GM23338 (cell line): ENCODE data around the gene KLK7. TPM values are rescaled to one million over a fixed set of nuclear protein-coding genes. Genes with fewer than 3 reads are reported as not detected.

Source experiments
- ATAC-seq: fragments of 200-7000 bp; cut with Tn5 transposase; 3 replicates; pipeline ENCODE4 v1.9.1; 2020
- DNase-seq: peaks from one replicate; pipeline ENCODE4 v3.0.0-alpha.2; 2015; ENCODE audit warnings: low spot score
- H2AFZ ChIP-seq: fragments of 200-600 bp; sonication (generic); 2 replicates; pipeline ENCODE4 v1.8.0; 2016; ENCODE audit warnings: antibody characterized with exemption, mild to moderate bottlenecking, moderate library complexity
- H3F3A ChIP-seq: fragments of 200-600 bp; sonication (generic); replicated peaks from 2 replicates; pipeline ENCODE4 v1.8.0; 2017; ENCODE audit warnings: antibody characterized with exemption, mixed run types, low read depth
- H3K27ac ChIP-seq: fragments of 200-600 bp; sonication (generic); 2 replicates; pipeline ENCODE4 v1.6.1; 2016; ENCODE audit warnings: low read depth
- H3K27me3 ChIP-seq: fragments of 200-600 bp; sonication (generic); 2 replicates; pipeline ENCODE4 v1.8.0; 2016; ENCODE audit warnings: mild to moderate bottlenecking, mixed run types, moderate library complexity; ENCODE audit not compliant: insufficient read depth
- H3K36me3 ChIP-seq: fragments of 200-600 bp; sonication (generic); 2 replicates; pipeline ENCODE4 v1.8.0; 2016; ENCODE audit warnings: mild to moderate bottlenecking; ENCODE audit not compliant: insufficient read depth
- H3K4me1 ChIP-seq: fragments of 200-600 bp; sonication (generic); 2 replicates; pipeline ENCODE4 v1.8.0; 2016; ENCODE audit warnings: mild to moderate bottlenecking, moderate library complexity; ENCODE audit not compliant: insufficient read depth
- H3K4me2 ChIP-seq: fragments of 200-600 bp; sonication (generic); 2 replicates; pipeline ENCODE4 v1.7.1; 2017; ENCODE audit warnings: mixed run types
- H3K4me3 ChIP-seq: fragments of 200-600 bp; sonication (generic); 2 replicates; pipeline ENCODE4 v1.6.1; 2016; ENCODE audit warnings: mixed run types
- H3K79me2 ChIP-seq: fragments of 200-600 bp; sonication (generic); replicated peaks from 2 replicates; pipeline ENCODE4 v1.8.0; 2017; ENCODE audit warnings: mild to moderate bottlenecking; ENCODE audit not compliant: insufficient read depth
- H3K9me2 ChIP-seq: fragments of 200-600 bp; sonication (generic); 2 replicates; pipeline ENCODE4 v1.8.0; 2017; ENCODE audit not compliant: insufficient read depth
- H4K20me1 ChIP-seq: fragments of 200-600 bp; sonication (generic); replicated peaks from 2 replicates; pipeline ENCODE4 v1.8.0; 2017; ENCODE audit warnings: mild to moderate bottlenecking; ENCODE audit not compliant: insufficient read depth
- H3K27ac Mint-ChIP-seq: 2 replicates; pipeline ENCODE4 v1.8.0; 2020; ENCODE audit warnings: inconsistent platforms, mild to moderate bottlenecking, moderate library complexity, mixed read lengths
- H3K27me3 Mint-ChIP-seq: 3 replicates; pipeline ENCODE4 v1.8.0; 2022; ENCODE audit warnings: low read depth, mild to moderate bottlenecking, moderate library complexity, mixed read lengths, inconsistent platforms; ENCODE audit not compliant: insufficient read depth, poor library complexity
- H3K36me3 Mint-ChIP-seq: 3 replicates; pipeline ENCODE4 v1.8.0; 2021; ENCODE audit warnings: low read depth, mild to moderate bottlenecking, inconsistent platforms, moderate library complexity, mixed read lengths
- H3K4me1 Mint-ChIP-seq: 3 replicates; pipeline ENCODE4 v1.8.0; 2020; ENCODE audit warnings: mild to moderate bottlenecking, inconsistent platforms, mixed read lengths
- H3K4me3 Mint-ChIP-seq: 3 replicates; pipeline ENCODE4 v1.8.0; 2021; ENCODE audit warnings: moderate library complexity, mild to moderate bottlenecking, inconsistent platforms, mixed read lengths
- H3K9me3 Mint-ChIP-seq: 3 replicates; pipeline ENCODE4 v1.8.0; 2020; ENCODE audit warnings: moderate library complexity, mild to moderate bottlenecking, inconsistent platforms, mixed read lengths
- CREB1 ChIP-seq: fragments of 250-450 bp; sonication (Bioruptor Pico); IDR thresholded peaks from 2 replicates; pipeline ENCODE4 v1.5.0; 2020; ENCODE audit warnings: low read depth, mild to moderate bottlenecking, moderate library complexity
- ETS1 ChIP-seq: IDR thresholded peaks from 2 replicates; pipeline ENCODE4 v1.6.1; 2016; ENCODE audit warnings: antibody characterized with exemption
- EZH2 ChIP-seq: fragments of 200-600 bp; sonication (generic); IDR thresholded peaks from one replicate; pipeline ENCODE4 v1.8.0; 2017; ENCODE audit warnings: antibody characterized with exemption, mild to moderate bottlenecking, low read depth; ENCODE audit not compliant: unreplicated experiment
- EZH2phosphoT487 ChIP-seq: fragments of 200-600 bp; sonication (generic); IDR thresholded peaks from one replicate; pipeline ENCODE4 v1.8.1; 2018; ENCODE audit warnings: antibody characterized with exemption; ENCODE audit not compliant: unreplicated experiment
- JUNB ChIP-seq: IDR thresholded peaks from one replicate; pipeline ENCODE4 v1.6.1; 2016; ENCODE audit warnings: antibody characterized with exemption; ENCODE audit not compliant: unreplicated experiment
- NANOG ChIP-seq: IDR thresholded peaks from 2 replicates; pipeline ENCODE4 v1.6.1; 2016; ENCODE audit warnings: antibody characterized with exemption, borderline replicate concordance
- POLR2AphosphoS5 ChIP-seq: IDR thresholded peaks from 2 replicates; pipeline ENCODE4 v1.6.1; 2016; ENCODE audit warnings: antibody characterized with exemption, low read depth
- STAT1 ChIP-seq: IDR thresholded peaks from one replicate; pipeline ENCODE4 v1.6.1; 2016; ENCODE audit warnings: antibody characterized with exemption; ENCODE audit not compliant: unreplicated experiment
- ZNF114 ChIP-seq: fragments of 250-450 bp; sonication (Bioruptor Pico); IDR thresholded peaks from 2 replicates; pipeline ENCODE4 v1.5.0; 2020; ENCODE audit warnings: mild to moderate bottlenecking, moderate library complexity
- ZNF331 ChIP-seq: fragments of 250-450 bp; sonication (Bioruptor Pico); IDR thresholded peaks from 2 replicates; pipeline ENCODE4 v1.5.0; 2020; ENCODE audit warnings: low read depth, mild to moderate bottlenecking, moderate library complexity
- polyA plus RNA-seq: library from polyadenylated mRNA; unstranded; fragments of >200 nt; fragmentation: Nextera tagmentation; extraction: Ambion mirVana; gene quantifications from 2 replicates; pipeline ENCODE4 v1.2.1, GENCODE V29; 2016
- total RNA-seq: library from RNA; depleted of rRNA; stranded (reverse); fragments of >200 nt; shearing (Covaris generic); gene quantifications from 2 replicates; pipeline ENCODE4 v1.2.3, GENCODE V29; 2014
- TF ChIP-seq, protein P1 (sequence below), 2 experiments: fragments of 200-600 bp in 1 of 2; sonication (generic) in 1 of 2; conservative IDR thresholded peaks; 2 replicates each; pipeline versions ENCODE4 v1.5.1 to v1.6.1; 2016 to 2017; ENCODE audit warnings: antibody characterized with exemption in 2 of 2, low read depth in 2 of 2, mild to moderate bottlenecking in 2 of 2, moderate library complexity in 1 of 2

Gene KLK7
- total and polyA plus RNA-seq, 2 experiments from 2014 or later: 1.1 to 1.4 TPM

- no peaks in the 10 kb centered on the region for H3K79me2 ChIP-seq
- Mint-ChIP-seq H3K9me3 (no peaks in the 10 kb centered on the region), H3K4me3 (no peak overlapping the region), H3K4me1 (peaks cover 3% of the 10 kb centered on the region; the same call in 2 of the 3 replicates), H3K27me3 (peaks cover 8% of the 10 kb centered on the region), H3K36me3 (no peaks in the 10 kb centered on the region), H3K27ac (no peak overlapping the region)
- H3K4me1 ChIP-seq: peaks cover 4% of the 10 kb centered on the region; the same call in 1 of the 2 replicates
- no peak overlapping the region for H3K4me2 ChIP-seq
- no peaks in the 10 kb centered on the region for H3K9me2 ChIP-seq
- no peaks in the 10 kb centered on the region for H4K20me1 ChIP-seq
- no peak overlapping the region for H3K4me3 ChIP-seq
- TF ChIP-seq POLR2AphosphoS5 (no peak), ZNF114 (CRISPR knock-in tag) (no peak), STAT1 (no peak), CREB1 (CRISPR knock-in tag) (no peak), EZH2phosphoT487 (no peak), EZH2 (no peak), ZNF331 (CRISPR knock-in tag) (no peak), JUNB (no peak)
- TF ChIP-seq, protein P1, sequence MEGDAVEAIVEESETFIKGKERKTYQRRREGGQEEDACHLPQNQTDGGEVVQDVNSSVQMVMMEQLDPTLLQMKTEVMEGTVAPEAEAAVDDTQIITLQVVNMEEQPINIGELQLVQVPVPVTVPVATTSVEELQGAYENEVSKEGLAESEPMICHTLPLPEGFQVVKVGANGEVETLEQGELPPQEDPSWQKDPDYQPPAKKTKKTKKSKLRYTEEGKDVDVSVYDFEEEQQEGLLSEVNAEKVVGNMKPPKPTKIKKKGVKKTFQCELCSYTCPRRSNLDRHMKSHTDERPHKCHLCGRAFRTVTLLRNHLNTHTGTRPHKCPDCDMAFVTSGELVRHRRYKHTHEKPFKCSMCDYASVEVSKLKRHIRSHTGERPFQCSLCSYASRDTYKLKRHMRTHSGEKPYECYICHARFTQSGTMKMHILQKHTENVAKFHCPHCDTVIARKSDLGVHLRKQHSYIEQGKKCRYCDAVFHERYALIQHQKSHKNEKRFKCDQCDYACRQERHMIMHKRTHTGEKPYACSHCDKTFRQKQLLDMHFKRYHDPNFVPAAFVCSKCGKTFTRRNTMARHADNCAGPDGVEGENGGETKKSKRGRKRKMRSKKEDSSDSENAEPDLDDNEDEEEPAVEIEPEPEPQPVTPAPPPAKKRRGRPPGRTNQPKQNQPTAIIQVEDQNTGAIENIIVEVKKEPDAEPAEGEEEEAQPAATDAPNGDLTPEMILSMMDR (conservative IDR thresholded peaks at IDR 0.05; ENCODE audit: low read depth in 2 of 2): no peak
- no peaks in the 10 kb centered on the region for H3K36me3 ChIP-seq
- no peaks in the 10 kb centered on the region for H3K27me3 ChIP-seq
- no peaks in the 10 kb centered on the region for H3F3A ChIP-seq
- H3K27ac ChIP-seq: no peak overlapping the region
- ATAC-seq (no peak), DNase-seq (no peak)
- H2AFZ ChIP-seq: no peak overlapping the region
Measured at GRCh38 chr19:51007488-51007887, 23.8 kb upstream of the KLK7 start.

- DNase-seq (no peak), ATAC-seq (no peak)
- H3K27ac Mint-ChIP-seq: no peak overlapping the region
- no peak overlapping the region for H3K4me3 ChIP-seq
- no peaks in the 10 kb centered on the region for H3K36me3 Mint-ChIP-seq
- no peaks in the 10 kb centered on the region for H3K9me3 Mint-ChIP-seq
- H3K27me3 Mint-ChIP-seq: peaks cover 17% of the 10 kb centered on the region
- peaks cover 11% of the 10 kb centered on the region for H3K4me1 ChIP-seq
- no peaks in the 10 kb centered on the region for H3K36me3 ChIP-seq
- H3K27me3 ChIP-seq: no peaks in the 10 kb centered on the region
- H3K4me2 ChIP-seq: no peak overlapping the region
- no peaks in the 10 kb centered on the region for H4K20me1 ChIP-seq
- H3K27ac ChIP-seq: no peak overlapping the region
- no peak overlapping the region for H3K4me3 Mint-ChIP-seq
- no peaks in the 10 kb centered on the region for H3K79me2 ChIP-seq
- no peaks in the 10 kb centered on the region for H3K9me2 ChIP-seq
- TF ChIP-seq, protein P1 (conservative IDR thresholded peaks at IDR 0.05; ENCODE audit: low read depth in 2 of 2): no peak
- TF ChIP-seq ETS1 (no peak), NANOG (no peak), ZNF331 (CRISPR knock-in tag) (no peak), STAT1 (no peak), EZH2phosphoT487 (no peak), EZH2 (no peak)
- H3K4me1 Mint-ChIP-seq: peaks cover 13% of the 10 kb centered on the region
- no peaks in the 10 kb centered on the region for H3F3A ChIP-seq
- no peak overlapping the region for H2AFZ ChIP-seq
Measured at GRCh38 chr19:51006406-51006805, 22.7 kb upstream of the KLK7 start.
